H9 (cell line): Measurements from ENCODE around the gene RPAP2. TPM values are rescaled to one million over a fixed set of nuclear protein-coding genes. Genes with fewer than 3 reads are reported as not detected.

Experiments used
- DNase-seq: peaks from one replicate; pipeline ENCODE4 v3.0.0-alpha.2; 2017
- H2AFZ ChIP-seq: one replicate; pipeline ENCODE4 v1.6.1; 2013; ENCODE audit warnings: mild to moderate bottlenecking, low read length, control low read depth, moderate library complexity
- H2AK5ac ChIP-seq: 2 replicates; pipeline ENCODE4 v1.6.1; 2013; ENCODE audit warnings: low read length, control low read depth, mixed read lengths; ENCODE audit not compliant: insufficient read length
- H2BK120ac ChIP-seq: one replicate; pipeline ENCODE4 v1.6.1; 2013; ENCODE audit warnings: low read depth, mild to moderate bottlenecking, low read length, control low read depth, inconsistent platforms; ENCODE audit not compliant: poor library complexity, severe bottlenecking
- H2BK12ac ChIP-seq: 2 replicates; pipeline ENCODE4 v1.6.1; 2013; ENCODE audit warnings: low read length, control low read depth, mixed read lengths, low read depth; ENCODE audit not compliant: insufficient read length
- H2BK15ac ChIP-seq: 2 replicates; pipeline ENCODE4 v1.6.1; 2013; ENCODE audit warnings: low read depth, low read length, control low read depth
- H2BK20ac ChIP-seq: one replicate; pipeline ENCODE4 v1.6.1; 2013; ENCODE audit warnings: low read depth, mild to moderate bottlenecking, low read length, control low read depth, inconsistent platforms; ENCODE audit not compliant: poor library complexity, severe bottlenecking
- H2BK5ac ChIP-seq: 2 replicates; pipeline ENCODE4 v1.6.1; 2013; ENCODE audit warnings: low read length, control low read depth, mixed read lengths; ENCODE audit not compliant: insufficient read length
- H3K14ac ChIP-seq: 2 replicates; pipeline ENCODE4 v1.6.1; 2013; ENCODE audit warnings: low read length, control low read depth; ENCODE audit not compliant: insufficient read depth
- H3K18ac ChIP-seq: 2 replicates; pipeline ENCODE4 v1.6.1; 2013; ENCODE audit warnings: low read depth, mild to moderate bottlenecking, mixed read lengths, low read length, control low read depth; ENCODE audit not compliant: insufficient read length
- H3K23ac ChIP-seq: 2 replicates; pipeline ENCODE4 v1.6.1; 2013; ENCODE audit warnings: low read length, control low read depth, mixed read lengths, low read depth; ENCODE audit not compliant: insufficient read length
- H3K23me2 ChIP-seq: 2 replicates; pipeline ENCODE4 v1.6.1; 2013; ENCODE audit warnings: low read depth, mild to moderate bottlenecking, mixed read lengths, low read length, control low read depth; ENCODE audit not compliant: insufficient read length, poor library complexity, severe bottlenecking
- H3K27ac ChIP-seq: 2 replicates; pipeline ENCODE4 v1.5.1; 2013; ENCODE audit warnings: low read length, control low read depth, mixed read lengths, low read depth; ENCODE audit not compliant: insufficient read length
- H3K27me3 ChIP-seq: 2 replicates; pipeline ENCODE4 v1.6.1; 2013; ENCODE audit warnings: low read length, control low read depth, inconsistent platforms; ENCODE audit not compliant: insufficient read depth
- H3K4ac ChIP-seq: 2 replicates; pipeline ENCODE4 v1.6.1; 2013; ENCODE audit warnings: low read depth, mild to moderate bottlenecking, control low read depth, inconsistent platforms, low read length, moderate library complexity
- H3K4me1 ChIP-seq: 2 replicates; pipeline ENCODE4 v1.6.1; 2013; ENCODE audit warnings: low read length, control low read depth, inconsistent platforms; ENCODE audit not compliant: insufficient read depth
- H3K4me2 ChIP-seq: 2 replicates; pipeline ENCODE4 v1.6.1; 2013; ENCODE audit warnings: low read length, control low read depth, mixed read lengths; ENCODE audit not compliant: insufficient read length, insufficient read depth
- H3K56ac ChIP-seq: 2 replicates; pipeline ENCODE4 v1.6.1; 2013; ENCODE audit warnings: low read depth, mild to moderate bottlenecking, mixed read lengths, low read length, control low read depth; ENCODE audit not compliant: insufficient read length
- H3K79me1 ChIP-seq: 2 replicates; pipeline ENCODE4 v1.6.1; 2013; ENCODE audit warnings: low read depth, mild to moderate bottlenecking, moderate library complexity, low read length, control low read depth, inconsistent platforms; ENCODE audit not compliant: insufficient read depth, poor library complexity, severe bottlenecking
- H3K79me2 ChIP-seq: 2 replicates; pipeline ENCODE4 v1.6.1; 2013; ENCODE audit warnings: low read length, control low read depth, inconsistent platforms; ENCODE audit not compliant: insufficient read depth
- H3K9ac ChIP-seq: 2 replicates; pipeline ENCODE4 v1.6.1; 2013; ENCODE audit warnings: low read length, control low read depth, mixed read lengths; ENCODE audit not compliant: insufficient read length; ENCODE audit errors: extremely low read depth
- H3K9me3 ChIP-seq: one replicate; pipeline ENCODE4 v1.6.1; 2013; ENCODE audit warnings: low read depth, low read length, inconsistent platforms; ENCODE audit not compliant: control insufficient read depth
- H3T11ph ChIP-seq: one replicate; pipeline ENCODE4 v1.6.1; 2013; ENCODE audit warnings: mild to moderate bottlenecking, low read length, control low read depth, inconsistent platforms
- H4K20me1 ChIP-seq: one replicate; pipeline ENCODE4 v1.6.1; 2013; ENCODE audit not compliant: control insufficient read depth, insufficient read length, insufficient read depth
- H4K5ac ChIP-seq: 2 replicates; pipeline ENCODE4 v1.6.1; 2013; ENCODE audit warnings: low read depth, mild to moderate bottlenecking, mixed read lengths, low read length, control low read depth; ENCODE audit not compliant: insufficient read length
- H4K8ac ChIP-seq: replicated peaks from 2 replicates; pipeline ENCODE4 v1.6.1; 2013; ENCODE audit warnings: low read length, control low read depth, mixed read lengths, low read depth; ENCODE audit not compliant: insufficient read length
- H4K91ac ChIP-seq: 2 replicates; pipeline ENCODE4 v1.6.1; 2013; ENCODE audit warnings: low read depth, mild to moderate bottlenecking, moderate library complexity, mixed read lengths, low read length, control low read depth; ENCODE audit not compliant: insufficient read length
- H3K27ac Mint-ChIP-seq, 3 experiments: 2 replicates in 2 of 3; 3 replicates in 1 of 3; pipeline ENCODE4 v1.8.0; 2020 to 2021; ENCODE audit warnings: mixed read lengths in 3 of 3, mild to moderate bottlenecking in 1 of 3, moderate library complexity in 1 of 3
- H3K27me3 Mint-ChIP-seq: 2 replicates; pipeline ENCODE4 v1.8.0; 2021; ENCODE audit warnings: low read depth, mild to moderate bottlenecking, moderate library complexity, mixed read lengths
- H3K36me3 Mint-ChIP-seq, 3 experiments: 2 replicates in 2 of 3; 3 replicates in 1 of 3; pipeline ENCODE4 v1.8.0; 2020 to 2021; ENCODE audit warnings: low read depth in 3 of 3, mixed read lengths in 3 of 3; ENCODE audit not compliant: insufficient read depth in 1 of 3
- H3K4me1 Mint-ChIP-seq, 2 experiments: 2 replicates each; pipeline ENCODE4 v1.8.0; 2020; ENCODE audit warnings: mixed read lengths in 2 of 2
- H3K4me3 Mint-ChIP-seq, 2 experiments: 2 replicates in 1 of 2; 3 replicates in 1 of 2; pipeline ENCODE4 v1.8.0; 2020 to 2021; ENCODE audit warnings: mild to moderate bottlenecking in 2 of 2, mixed read lengths in 2 of 2, moderate library complexity in 1 of 2
- H3K9me3 Mint-ChIP-seq, 2 experiments: 2 replicates in 1 of 2; 3 replicates in 1 of 2; pipeline ENCODE4 v1.8.0; 2020; ENCODE audit warnings: mild to moderate bottlenecking in 2 of 2, mixed read lengths in 2 of 2, moderate library complexity in 1 of 2
- WGBS: extraction: QIAGEN DNeasy Blood & Tissue Kit; methylation state at CpG from one replicate; pipeline ENCODE4 v1.1.7; 2013; ENCODE audit warnings: missing lambda C conversion rate, low lambda C conversion rate, mixed read lengths; ENCODE audit not compliant: insufficient read length; ENCODE audit errors: extremely low coverage; 5-methylcytosine and 5-hydroxymethylcytosine counted together
- total RNA-seq: library from RNA; stranded (reverse); gene quantifications from 2 replicates; pipeline ENCODE4 v1.2.1, GENCODE V29; 2021
- TF ChIP-seq, protein P1 (sequence below): fragments of 200-600 bp; sonication (generic); conservative IDR thresholded peaks from 3 replicates; pipeline ENCODE4 v1.8.0; 2021; ENCODE audit warnings: antibody characterized with exemption, mild to moderate bottlenecking

RPAP2 gene
- total RNA-seq, 1 experiment from 2014 or later, result 27.4 TPM

- Histone ChIP-seq H3K14ac (no peak overlapping the region), H4K91ac (no peak overlapping the region), H3K79me1 (no peaks in the 10 kb centered on the region), H3K4me2 (no peak overlapping the region), H2BK120ac (no peak overlapping the region), H3K4me1 (no peaks in the 10 kb centered on the region; the same call in 1 of the 2 replicates), H3K56ac (no peak overlapping the region), H3K27me3 (no peaks in the 10 kb centered on the region), H3K4ac (no peak overlapping the region), H4K8ac (no peak overlapping the region), H2BK12ac (no peak overlapping the region), H3K23ac (peak overlapping the region; percentile 13), H4K5ac (no peak overlapping the region), H3K18ac (no peak overlapping the region), H2BK15ac (no peak overlapping the region), H4K20me1 (no peaks in the 10 kb centered on the region), H2AK5ac (no peak overlapping the region), H2BK5ac (no peak overlapping the region), H3K79me2 (no peaks in the 10 kb centered on the region), H2AFZ (no peak overlapping the region), H3K27ac (no peak overlapping the region), H3T11ph (no peak overlapping the region), H3K9me3 (no peaks in the 10 kb centered on the region), H2BK20ac (no peak overlapping the region), H3K9ac (no peak overlapping the region), H3K23me2 (no peaks in the 10 kb centered on the region)
- DNase-seq, result no peak
- whole genome bisulfite sequencing, result no CpG with 5 or more reads among the region's 4 CpGs
- TF ChIP-seq, protein P1, sequence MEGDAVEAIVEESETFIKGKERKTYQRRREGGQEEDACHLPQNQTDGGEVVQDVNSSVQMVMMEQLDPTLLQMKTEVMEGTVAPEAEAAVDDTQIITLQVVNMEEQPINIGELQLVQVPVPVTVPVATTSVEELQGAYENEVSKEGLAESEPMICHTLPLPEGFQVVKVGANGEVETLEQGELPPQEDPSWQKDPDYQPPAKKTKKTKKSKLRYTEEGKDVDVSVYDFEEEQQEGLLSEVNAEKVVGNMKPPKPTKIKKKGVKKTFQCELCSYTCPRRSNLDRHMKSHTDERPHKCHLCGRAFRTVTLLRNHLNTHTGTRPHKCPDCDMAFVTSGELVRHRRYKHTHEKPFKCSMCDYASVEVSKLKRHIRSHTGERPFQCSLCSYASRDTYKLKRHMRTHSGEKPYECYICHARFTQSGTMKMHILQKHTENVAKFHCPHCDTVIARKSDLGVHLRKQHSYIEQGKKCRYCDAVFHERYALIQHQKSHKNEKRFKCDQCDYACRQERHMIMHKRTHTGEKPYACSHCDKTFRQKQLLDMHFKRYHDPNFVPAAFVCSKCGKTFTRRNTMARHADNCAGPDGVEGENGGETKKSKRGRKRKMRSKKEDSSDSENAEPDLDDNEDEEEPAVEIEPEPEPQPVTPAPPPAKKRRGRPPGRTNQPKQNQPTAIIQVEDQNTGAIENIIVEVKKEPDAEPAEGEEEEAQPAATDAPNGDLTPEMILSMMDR, result no peak
- Mint-ChIP-seq H3K36me3 (no peaks in the 10 kb centered on the region; a peak in 1 of 7 replicates), H3K9me3 (peaks cover 4% of the 10 kb centered on the region in 2 experiments; a peak in 1 of 5 replicates), H3K4me1 (no peaks in the 10 kb centered on the region), H3K27ac (no peak overlapping the region), H3K4me3 (no peak overlapping the region), H3K27me3 (no peaks in the 10 kb centered on the region)
Observed at GRCh38 chr1:92409946-92410549, 111.2 kb downstream of the RPAP2 start.
